Brain microvascular endothelial cell (primary cell): ENCODE results near the gene CD1B.

Source experiments
- DNase-seq: peaks from one replicate; pipeline ENCODE4 v3.0.0-alpha.2; 2020
- H3K27ac ChIP-seq: fragments of 250-450 bp; sonication (Bioruptor Pico); 2 replicates; pipeline ENCODE4 v1.5.1; 2020; ENCODE audit warnings: mild to moderate bottlenecking, moderate library complexity
- H3K27me3 ChIP-seq: fragments of 250-450 bp; sonication (Bioruptor Pico); replicated peaks from 2 replicates; pipeline ENCODE4 v1.5.1; 2020; ENCODE audit warnings: mild to moderate bottlenecking
- H3K36me3 ChIP-seq: fragments of 250-450 bp; sonication (Bioruptor Pico); replicated peaks from 2 replicates; pipeline ENCODE4 v1.5.1; 2020; ENCODE audit warnings: mild to moderate bottlenecking
- H3K4me3 ChIP-seq: 2 replicates; pipeline ENCODE4 v1.5.1; 2011; ENCODE audit warnings: low read depth, mild to moderate bottlenecking, control low read depth, low read length, moderate library complexity
- in situ Hi-C: cut with HindIII; loops from 2 replicates; pipeline ENCODE4 v1.10.0; 2017; ENCODE audit warnings: low sequenced_read_pairs, low pct_ligation_motif_present
- TF ChIP-seq, protein P1 (sequence below): IDR thresholded peaks from 2 replicates; pipeline ENCODE4 v1.5.1; 2011; ENCODE audit warnings: low read depth, mild to moderate bottlenecking, moderate library complexity, low read length, control low read depth, inconsistent platforms; ENCODE audit errors: missing control alignments

The CD1B gene

DNA sequence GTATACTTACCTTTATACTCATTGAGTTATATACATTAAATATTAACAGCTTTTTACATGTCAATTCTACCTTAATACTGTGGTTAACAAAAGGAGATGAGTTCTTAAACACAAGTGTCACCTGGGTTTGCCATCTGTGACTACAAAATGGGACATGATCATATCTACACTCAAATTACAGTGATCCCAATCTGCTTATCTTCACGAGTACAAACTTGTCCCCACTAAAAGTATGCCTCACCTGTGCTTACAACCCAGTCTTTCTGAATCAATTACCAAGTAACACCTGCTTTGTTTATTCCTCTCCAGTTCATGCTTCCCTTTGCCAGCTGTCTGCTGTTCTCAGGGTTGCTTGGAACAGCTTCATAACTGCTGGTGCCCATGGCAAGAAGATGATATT lies 31.2 kb upstream of the CD1B start:
- in situ Hi-C loops = no loop called here
- H3K27me3 ChIP-seq = no peaks in the 10 kb centered on the region
- TF ChIP-seq, protein P1, sequence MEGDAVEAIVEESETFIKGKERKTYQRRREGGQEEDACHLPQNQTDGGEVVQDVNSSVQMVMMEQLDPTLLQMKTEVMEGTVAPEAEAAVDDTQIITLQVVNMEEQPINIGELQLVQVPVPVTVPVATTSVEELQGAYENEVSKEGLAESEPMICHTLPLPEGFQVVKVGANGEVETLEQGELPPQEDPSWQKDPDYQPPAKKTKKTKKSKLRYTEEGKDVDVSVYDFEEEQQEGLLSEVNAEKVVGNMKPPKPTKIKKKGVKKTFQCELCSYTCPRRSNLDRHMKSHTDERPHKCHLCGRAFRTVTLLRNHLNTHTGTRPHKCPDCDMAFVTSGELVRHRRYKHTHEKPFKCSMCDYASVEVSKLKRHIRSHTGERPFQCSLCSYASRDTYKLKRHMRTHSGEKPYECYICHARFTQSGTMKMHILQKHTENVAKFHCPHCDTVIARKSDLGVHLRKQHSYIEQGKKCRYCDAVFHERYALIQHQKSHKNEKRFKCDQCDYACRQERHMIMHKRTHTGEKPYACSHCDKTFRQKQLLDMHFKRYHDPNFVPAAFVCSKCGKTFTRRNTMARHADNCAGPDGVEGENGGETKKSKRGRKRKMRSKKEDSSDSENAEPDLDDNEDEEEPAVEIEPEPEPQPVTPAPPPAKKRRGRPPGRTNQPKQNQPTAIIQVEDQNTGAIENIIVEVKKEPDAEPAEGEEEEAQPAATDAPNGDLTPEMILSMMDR = no peak
- no peak overlapping the region for H3K4me3 ChIP-seq
- DNase-seq = no peak
- H3K36me3 ChIP-seq = no peaks in the 10 kb centered on the region
- no peak overlapping the region for H3K27ac ChIP-seq

DNA sequence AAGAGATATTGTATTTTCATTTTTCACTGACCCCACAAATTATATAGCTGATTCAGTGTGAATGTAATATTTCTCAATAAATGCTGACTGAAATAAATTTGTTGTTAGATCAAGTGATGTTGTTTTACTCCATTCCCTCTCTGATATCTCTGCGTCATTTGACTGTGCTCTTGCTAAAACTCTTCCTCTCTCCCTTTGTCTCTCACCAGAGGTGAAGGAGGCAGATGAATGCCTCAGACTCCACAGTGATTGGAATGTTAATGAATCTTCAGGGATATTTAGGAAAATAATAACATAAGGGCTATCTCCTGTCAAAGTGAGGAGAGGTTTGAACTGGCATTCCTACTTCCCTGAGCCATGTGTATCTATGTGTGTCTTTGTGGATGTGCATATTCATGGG lies 26.1 kb upstream of the CD1B start:
- TF ChIP-seq, protein P1 = no peak
- in situ Hi-C loops = no loop called here
- no peak for DNase-seq
- Histone ChIP-seq H3K27me3 (no peaks in the 10 kb centered on the region), H3K4me3 (no peak overlapping the region), H3K36me3 (no peaks in the 10 kb centered on the region), H3K27ac (no peak overlapping the region)

DNA sequence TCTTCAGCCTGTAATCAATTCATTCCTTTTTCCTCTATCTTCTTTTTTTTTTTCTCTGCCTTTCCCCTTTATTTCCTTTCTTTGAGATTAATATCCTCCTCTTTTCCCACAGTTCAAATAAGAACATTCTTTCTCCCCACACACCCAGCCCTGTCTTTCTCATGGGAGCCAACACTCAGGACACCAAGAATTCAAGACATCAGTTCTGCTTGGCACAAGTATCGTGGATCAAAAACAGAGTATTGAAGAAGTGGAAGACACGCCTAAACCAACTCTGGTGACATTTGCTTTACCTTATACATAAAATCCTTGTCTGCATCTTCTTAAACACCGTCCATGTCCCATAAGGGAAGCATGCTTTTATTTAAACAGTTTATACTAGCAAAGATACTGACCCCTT lies 25.3 kb upstream of the CD1B start:
- TF ChIP-seq, protein P1 = no peak
- H3K36me3 ChIP-seq = no peaks in the 10 kb centered on the region
- in situ Hi-C loops = no loop called here

DNA sequence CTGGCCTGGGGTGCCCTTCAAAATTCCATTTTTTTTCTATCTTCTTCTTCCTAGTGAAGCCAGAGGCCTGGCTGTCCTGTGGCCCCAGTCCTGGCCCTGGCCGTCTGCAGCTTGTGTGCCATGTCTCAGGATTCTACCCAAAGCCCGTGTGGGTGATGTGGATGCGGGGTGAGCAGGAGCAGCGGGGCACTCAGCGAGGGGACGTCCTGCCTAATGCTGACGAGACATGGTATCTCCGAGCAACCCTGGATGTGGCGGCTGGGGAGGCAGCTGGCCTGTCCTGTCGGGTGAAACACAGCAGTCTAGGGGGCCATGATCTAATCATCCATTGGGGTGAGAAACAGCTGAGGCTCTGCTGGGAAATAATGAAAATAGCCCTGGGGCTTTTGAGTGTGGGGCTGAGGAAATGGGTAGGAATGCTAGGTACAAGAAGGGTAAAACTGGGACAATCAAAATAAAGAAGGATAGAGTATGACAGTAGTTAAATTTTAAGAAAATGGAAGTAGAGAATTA lies 24.5 kb upstream of the CD1B start:
- in situ Hi-C loops = no loop called here
- Histone ChIP-seq H3K27me3 (no peaks in the 10 kb centered on the region), H3K27ac (no peak overlapping the region), H3K36me3 (no peaks in the 10 kb centered on the region), H3K4me3 (no peak overlapping the region)
- no peak for DNase-seq
- TF ChIP-seq, protein P1 = no peak

More for the DNA sequence above, 25.3 kb upstream of the CD1B start:
- DNase-seq = no peak
- Histone ChIP-seq H3K27me3 (no peaks in the 10 kb centered on the region), H3K27ac (no peak overlapping the region), H3K4me3 (no peak overlapping the region)

DNA sequence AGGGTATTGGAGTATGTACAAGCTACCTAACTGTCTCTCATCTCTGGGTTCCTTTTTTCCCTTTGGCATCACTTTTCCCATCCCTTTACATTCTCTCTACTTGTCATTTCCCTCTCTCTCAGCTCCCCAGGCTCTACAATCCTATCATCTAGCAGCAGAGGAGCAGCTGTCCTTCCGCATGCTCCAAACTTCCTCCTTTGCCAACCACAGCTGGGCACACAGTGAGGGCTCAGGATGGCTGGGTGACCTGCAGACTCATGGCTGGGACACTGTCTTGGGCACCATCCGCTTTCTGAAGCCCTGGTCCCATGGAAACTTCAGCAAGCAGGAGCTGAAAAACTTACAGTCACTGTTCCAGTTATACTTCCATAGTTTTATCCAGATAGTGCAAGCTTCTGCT lies 22.9 kb upstream of the CD1B start:
- in situ Hi-C loops = no loop called here
- TF ChIP-seq, protein P1 = no peak
- no peak for DNase-seq
- no peak overlapping the region for H3K4me3 ChIP-seq
- no peaks in the 10 kb centered on the region for H3K27me3 ChIP-seq
- no peak overlapping the region for H3K27ac ChIP-seq
- H3K36me3 ChIP-seq = no peaks in the 10 kb centered on the region
